Lung (tissue), 12 donors: ENCODE results near the gene SERINC1. TPM values are rescaled to one million over a fixed set of nuclear protein-coding genes. Genes with fewer than 3 reads are reported as not detected.

Experiments used
- ATAC-seq: fragments of 200-7000 bp; cut with Tn5 transposase; one replicate; pipeline ENCODE4 v1.9.1; 2020; ENCODE audit warnings: moderate number of reproducible peaks; ENCODE audit not compliant: insufficient read depth, low FRiP score
- DNase-seq, 3 donors: peaks; one replicate each; pipeline ENCODE4 v3.0.0-alpha.2; 2013 to 2017
- H3K27ac ChIP-seq, 2 donors: one replicate each; pipeline ENCODE4 v1.5.1; 2013; ENCODE audit warnings: mild to moderate bottlenecking in 2 of 2, moderate library complexity in 2 of 2, control low read depth in 1 of 2, inconsistent platforms in 1 of 2, low read depth in 1 of 2, low read length in 1 of 2
- H3K27me3 ChIP-seq, 3 donors: one replicate each; pipeline ENCODE4 v1.5.1; 2013; ENCODE audit warnings: low read length in 2 of 3; ENCODE audit not compliant: control insufficient read depth in 3 of 3, insufficient read depth in 3 of 3
- H3K36me3 ChIP-seq, 4 donors: one replicate each; pipeline ENCODE4 v1.5.1; 2013; ENCODE audit warnings: low read length in 4 of 4, mild to moderate bottlenecking in 1 of 4, moderate library complexity in 1 of 4; ENCODE audit not compliant: control insufficient read depth in 4 of 4, insufficient read depth in 4 of 4
- H3K4me1 ChIP-seq, 5 donors: one replicate each; pipeline ENCODE4 v1.5.1; 2013; ENCODE audit warnings: low read length in 5 of 5, mild to moderate bottlenecking in 2 of 5, moderate library complexity in 1 of 5; ENCODE audit not compliant: control insufficient read depth in 5 of 5, insufficient read depth in 5 of 5
- H3K4me3 ChIP-seq: one replicate; pipeline ENCODE4 v1.5.1; 2013; ENCODE audit warnings: mild to moderate bottlenecking, control low read depth, moderate library complexity
- H3K9ac ChIP-seq, 2 donors: one replicate each; pipeline ENCODE4 v1.5.1; 2013; ENCODE audit warnings: low read length in 2 of 2, control low read depth in 1 of 2; ENCODE audit not compliant: insufficient read depth in 1 of 2
- H3K9me3 ChIP-seq, 4 donors: one replicate each; pipeline ENCODE4 v1.5.1; 2013; ENCODE audit warnings: low read length in 3 of 4, mild to moderate bottlenecking in 1 of 4, moderate library complexity in 1 of 4; ENCODE audit not compliant: control insufficient read depth in 4 of 4, insufficient read depth in 3 of 4
- WGBS, 2 donors: extraction: QIAGEN DNeasy Blood & Tissue Kit; methylation state at CpG; one replicate each; pipeline ENCODE4 v1.1.7; 2013; 5-methylcytosine and 5-hydroxymethylcytosine counted together
- polyA plus RNA-seq, 2 donors: library from polyadenylated mRNA; stranded (reverse); fragments of 200-250 nt; gene quantifications; one replicate each; pipeline ENCODE4 v1.2.1, GENCODE V29; 2013
- total RNA-seq, 2 donors: library from RNA; depleted of rRNA in 1 of 2; stranded (reverse); fragments of >200 nt in 1 of 2; gene quantifications; one replicate each; pipeline ENCODE4 v1.2.1, GENCODE V29; 2014 to 2021
- TF ChIP-seq, protein P1 (sequence below): IDR thresholded peaks from 2 replicates; pipeline ENCODE4 v1.5.1; 2012; ENCODE audit warnings: mild to moderate bottlenecking; ENCODE audit errors: control extremely low read depth, extremely low read depth
- donor health status: control.
- donor health status: control.
- donor health status: Bipolar disorder and iron deficiency.
- donor health status: healthy.
- donor health status: DM: yes; HTN: yes; CAD: no.

Gene SERINC1
- total and polyA plus RNA-seq, 4 donors = 50.1 to 226 (median 128) TPM

DNA sequence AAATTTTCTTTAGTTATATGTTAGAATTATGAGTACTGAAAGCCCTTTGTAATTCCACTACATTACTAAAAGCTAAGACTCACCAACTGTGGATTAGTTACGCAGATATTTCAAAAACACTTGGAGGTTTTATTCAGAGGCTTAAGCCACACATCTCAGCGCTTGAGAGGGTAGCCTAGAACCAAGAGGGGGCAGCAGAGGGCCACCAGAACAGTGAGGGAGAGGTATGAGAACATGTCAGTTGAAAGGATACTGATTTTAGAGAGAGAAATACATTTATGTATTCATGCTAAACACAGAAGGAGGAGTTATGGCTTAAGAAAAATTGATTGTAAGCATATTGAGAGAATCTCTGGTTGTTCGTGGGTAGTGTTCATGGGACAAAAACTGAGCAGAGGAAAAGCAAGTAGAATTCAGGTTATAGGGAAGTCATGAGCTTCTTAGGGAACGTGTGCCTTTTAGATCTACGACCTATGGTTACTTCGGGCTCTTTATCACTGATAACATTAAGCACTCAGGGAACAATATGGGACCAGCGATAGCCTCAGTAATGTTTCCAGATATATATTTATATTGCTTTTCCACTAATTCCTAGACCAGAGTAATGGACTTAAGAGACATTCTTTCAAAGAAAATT, 20.4 kb upstream of the SERINC1 start:
- ATAC-seq (peak; percentile 92), DNase-seq (peak; percentile 75 to 84 (median 81))
- peaks cover 0 to 3% (median 0%) of the 10 kb centered on the region in 4 donors for H3K9me3 ChIP-seq
- H3K27me3 ChIP-seq = no peaks in the 10 kb centered on the region
- H3K4me1 ChIP-seq = peaks cover 0 to 8% (median 0%) of the 10 kb centered on the region in 5 donors
- no peaks in the 10 kb centered on the region for H3K36me3 ChIP-seq
- TF ChIP-seq, protein P1, sequence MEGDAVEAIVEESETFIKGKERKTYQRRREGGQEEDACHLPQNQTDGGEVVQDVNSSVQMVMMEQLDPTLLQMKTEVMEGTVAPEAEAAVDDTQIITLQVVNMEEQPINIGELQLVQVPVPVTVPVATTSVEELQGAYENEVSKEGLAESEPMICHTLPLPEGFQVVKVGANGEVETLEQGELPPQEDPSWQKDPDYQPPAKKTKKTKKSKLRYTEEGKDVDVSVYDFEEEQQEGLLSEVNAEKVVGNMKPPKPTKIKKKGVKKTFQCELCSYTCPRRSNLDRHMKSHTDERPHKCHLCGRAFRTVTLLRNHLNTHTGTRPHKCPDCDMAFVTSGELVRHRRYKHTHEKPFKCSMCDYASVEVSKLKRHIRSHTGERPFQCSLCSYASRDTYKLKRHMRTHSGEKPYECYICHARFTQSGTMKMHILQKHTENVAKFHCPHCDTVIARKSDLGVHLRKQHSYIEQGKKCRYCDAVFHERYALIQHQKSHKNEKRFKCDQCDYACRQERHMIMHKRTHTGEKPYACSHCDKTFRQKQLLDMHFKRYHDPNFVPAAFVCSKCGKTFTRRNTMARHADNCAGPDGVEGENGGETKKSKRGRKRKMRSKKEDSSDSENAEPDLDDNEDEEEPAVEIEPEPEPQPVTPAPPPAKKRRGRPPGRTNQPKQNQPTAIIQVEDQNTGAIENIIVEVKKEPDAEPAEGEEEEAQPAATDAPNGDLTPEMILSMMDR = peak; percentile 54
- 22 to 23% methylated on average over 7 of the region's 7 CpGs for WGBS, 2 donors
- H3K4me3 ChIP-seq = no peak overlapping the region
- no peak overlapping the region for H3K9ac ChIP-seq
- H3K27ac ChIP-seq = no peak overlapping the region

DNA sequence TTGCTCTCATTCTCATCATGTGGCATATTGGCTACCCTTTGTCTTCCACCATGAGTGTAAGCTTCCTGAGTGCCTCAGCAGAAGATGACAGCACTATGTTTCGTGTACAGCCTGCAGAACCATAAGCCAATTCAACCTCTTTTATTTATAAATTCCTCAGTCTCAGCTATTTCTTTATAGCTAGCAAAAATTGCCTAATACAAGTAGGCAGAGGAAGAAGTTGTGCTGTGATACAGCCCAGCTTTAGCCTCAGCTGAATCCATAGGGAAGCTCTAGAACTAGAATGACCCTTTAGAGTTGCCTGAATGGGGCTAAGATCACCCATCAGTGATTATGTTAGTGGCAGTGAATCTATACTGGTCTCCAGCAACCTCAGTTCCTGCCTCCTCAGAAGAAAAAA, 19.0 kb upstream of the SERINC1 start:
- H3K4me3 ChIP-seq = no peak overlapping the region
- H3K36me3 ChIP-seq = no peaks in the 10 kb centered on the region
- H3K9ac ChIP-seq = no peak overlapping the region
- DNase-seq (peak; percentile 14 to 61 (median 33)), ATAC-seq (no peak)
- TF ChIP-seq, protein P1 = no peak
- no peaks in the 10 kb centered on the region for H3K9me3 ChIP-seq
- H3K27ac ChIP-seq = no peak overlapping the region
- WGBS, 2 donors = 81 to 85% methylated on average over 1 of the region's 1 CpG
- peaks cover 0 to 8% (median 0%) of the 10 kb centered on the region in 5 donors for H3K4me1 ChIP-seq
- no peaks in the 10 kb centered on the region for H3K27me3 ChIP-seq

DNA sequence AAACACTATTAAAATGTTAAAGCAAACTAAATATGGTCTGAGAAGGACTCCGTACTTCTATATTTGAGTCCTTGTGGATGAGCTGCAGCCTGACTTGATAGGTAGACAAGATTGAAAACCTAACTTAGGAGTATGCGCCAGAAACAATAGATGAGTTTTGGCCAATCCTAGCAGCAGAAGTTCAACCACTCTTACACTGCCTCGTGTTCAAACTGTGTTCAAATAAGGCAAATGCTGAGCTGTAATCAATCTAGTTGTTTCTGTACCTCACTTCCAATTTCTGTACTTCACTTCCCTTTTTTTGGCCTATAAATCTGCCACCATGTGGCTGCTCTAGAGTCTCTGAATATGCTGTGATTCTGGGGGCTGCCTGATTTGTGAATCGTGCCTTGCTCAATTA, 13.2 kb upstream of the SERINC1 start:
- ATAC-seq (no peak), DNase-seq (no peak)
- no peaks in the 10 kb centered on the region for H3K9me3 ChIP-seq
- H3K27ac ChIP-seq = no peak overlapping the region
- WGBS, 2 donors = 52 to 64% methylated on average over 4 of the region's 4 CpGs
- TF ChIP-seq, protein P1 = no peak
- no peaks in the 10 kb centered on the region for H3K4me1 ChIP-seq
- no peak overlapping the region for H3K9ac ChIP-seq
- no peak overlapping the region for H3K4me3 ChIP-seq
- no peaks in the 10 kb centered on the region for H3K27me3 ChIP-seq
- H3K36me3 ChIP-seq = no peaks in the 10 kb centered on the region

DNA sequence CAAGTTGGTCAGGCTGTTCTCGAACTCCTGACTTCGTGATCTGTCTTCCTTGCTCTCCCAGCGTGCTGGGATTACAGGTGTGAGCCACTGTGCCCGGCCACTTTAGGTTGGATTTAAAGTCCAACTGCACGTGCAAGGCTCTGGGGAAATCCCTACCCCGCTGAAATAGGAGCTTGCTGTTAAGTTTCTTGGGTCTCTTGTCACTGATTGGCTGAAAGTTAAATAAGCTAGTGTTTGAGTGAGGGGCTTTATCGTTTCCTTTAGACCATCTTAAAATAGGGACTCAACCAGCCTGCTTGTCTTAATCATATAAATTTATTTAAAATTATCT, 11.1 kb upstream of the SERINC1 start:
- no peaks in the 10 kb centered on the region for H3K36me3 ChIP-seq
- no peak overlapping the region for H3K27ac ChIP-seq
- DNase-seq = no peak
- 77 to 90% methylated on average over 7 of the region's 7 CpGs for WGBS, 2 donors
- H3K9ac ChIP-seq = no peak overlapping the region
- no peak overlapping the region for H3K4me3 ChIP-seq
- H3K9me3 ChIP-seq = no peaks in the 10 kb centered on the region
- H3K27me3 ChIP-seq = no peaks in the 10 kb centered on the region
- no peaks in the 10 kb centered on the region for H3K4me1 ChIP-seq
- TF ChIP-seq, protein P1 = no peak
- ATAC-seq = no peak
